ENCODE measurements around the gene GJB3. TPM values are rescaled to one million over a fixed set of nuclear protein-coding genes. Genes with fewer than 3 reads are reported as not detected.
"Not testable (repeated sequence)": the region's sequence is repeated elsewhere in the genome, so short reads cannot be mapped to it uniquely, and the experiment has no call there.

Gene GJB3
- total and polyA plus RNA-seq, 2 donors (not counting 1 experiment from before 2014, with no cell fraction given) = not detected

DNA sequence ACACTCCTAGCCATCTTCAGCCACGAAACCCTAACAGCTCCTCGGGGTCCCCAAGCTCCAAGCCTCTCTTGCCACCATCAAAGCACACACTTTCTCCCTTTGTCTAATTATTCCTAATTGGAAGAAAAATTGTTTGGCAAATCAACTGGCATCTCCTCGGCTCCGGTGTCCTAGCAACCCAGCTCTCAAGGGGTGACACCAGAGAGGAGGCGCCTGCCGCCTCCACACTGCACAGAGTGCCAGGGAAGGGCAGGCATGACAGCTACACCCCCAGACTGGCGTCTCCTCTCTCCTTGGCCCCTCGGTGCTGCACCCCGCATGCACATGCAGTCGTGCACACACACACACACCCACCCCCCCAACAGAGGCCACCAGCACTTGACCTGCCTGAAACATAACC, 44.3 kb upstream of the GJB3 start:
- Mint-ChIP-seq H3K4me1 (no peaks in the 10 kb centered on the region), H3K27ac (no peak overlapping the region), H3K4me3 (no peak overlapping the region), H3K9me3 (ENCODE audit: insufficient read depth) (no peaks in the 10 kb centered on the region), H3K27me3 (peaks cover 13% of the 10 kb centered on the region)
- no peak for DNase-seq
- H3K4me3 ChIP-seq (ENCODE audit: control extremely low read depth in 1 of 5, extremely low read depth in 1 of 5, insufficient read depth in 1 of 5, low read depth in 2 of 5, low read length in 4 of 5) = no peak overlapping the region
- ATAC-seq (ENCODE audit: low read depth) = no peak
- ChIA-PET POLR2A (no interaction called here), CTCF (no interaction called here)
- intact Hi-C loops (cut with micrococcal nuclease) = no loop called here
- H3K36me3 ChIP-seq (replicated peaks in 1 of 2; ENCODE audit: control extremely low read depth in 1 of 2, control insufficient read depth in 1 of 2, extremely low read depth in 1 of 2, insufficient read depth in 2 of 2, low read length in 1 of 2) = no peaks in the 10 kb centered on the region
- H3K9ac ChIP-seq (ENCODE audit: low read length) = no peak overlapping the region
- H2AFZ ChIP-seq (ENCODE audit: insufficient read depth, low read depth, low read length, poor library complexity, severe bottlenecking) = no peak overlapping the region
- H3K4me2 ChIP-seq (replicated peaks; ENCODE audit: low read depth, low read length, poor library complexity, severe bottlenecking) = no peak overlapping the region
- H4K20me1 ChIP-seq (ENCODE audit: control insufficient read depth, insufficient read depth, low read length, poor library complexity, severe bottlenecking) = no peaks in the 10 kb centered on the region
- 96% methylated on average over 6 of the region's 10 CpGs for WGBS (ENCODE audit: insufficient coverage)
- TF ChIP-seq, protein P1, sequence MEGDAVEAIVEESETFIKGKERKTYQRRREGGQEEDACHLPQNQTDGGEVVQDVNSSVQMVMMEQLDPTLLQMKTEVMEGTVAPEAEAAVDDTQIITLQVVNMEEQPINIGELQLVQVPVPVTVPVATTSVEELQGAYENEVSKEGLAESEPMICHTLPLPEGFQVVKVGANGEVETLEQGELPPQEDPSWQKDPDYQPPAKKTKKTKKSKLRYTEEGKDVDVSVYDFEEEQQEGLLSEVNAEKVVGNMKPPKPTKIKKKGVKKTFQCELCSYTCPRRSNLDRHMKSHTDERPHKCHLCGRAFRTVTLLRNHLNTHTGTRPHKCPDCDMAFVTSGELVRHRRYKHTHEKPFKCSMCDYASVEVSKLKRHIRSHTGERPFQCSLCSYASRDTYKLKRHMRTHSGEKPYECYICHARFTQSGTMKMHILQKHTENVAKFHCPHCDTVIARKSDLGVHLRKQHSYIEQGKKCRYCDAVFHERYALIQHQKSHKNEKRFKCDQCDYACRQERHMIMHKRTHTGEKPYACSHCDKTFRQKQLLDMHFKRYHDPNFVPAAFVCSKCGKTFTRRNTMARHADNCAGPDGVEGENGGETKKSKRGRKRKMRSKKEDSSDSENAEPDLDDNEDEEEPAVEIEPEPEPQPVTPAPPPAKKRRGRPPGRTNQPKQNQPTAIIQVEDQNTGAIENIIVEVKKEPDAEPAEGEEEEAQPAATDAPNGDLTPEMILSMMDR (IDR thresholded peaks at IDR 0.05) = no peak
- no peak for TF ChIP-seq EZH2 (IDR thresholded peaks at IDR 0.05; ENCODE audit: borderline replicate concordance, insufficient read depth, low read depth, low read length, poor library complexity, severe bottlenecking)
- no peaks in the 10 kb centered on the region for H3K4me1 ChIP-seq (ENCODE audit: control insufficient read depth in 2 of 2, insufficient read depth in 2 of 2, low read length in 2 of 2)
- H3K9me3 ChIP-seq (ENCODE audit: control extremely low read depth in 1 of 3, control insufficient read depth in 2 of 3, insufficient read depth in 1 of 3, low read length in 2 of 3) = no peaks in the 10 kb centered on the region
- H3K79me2 ChIP-seq (ENCODE audit: control insufficient read depth, insufficient read depth, low read length) = no peaks in the 10 kb centered on the region
- H3K27ac ChIP-seq (ENCODE audit: low read length in 2 of 2) = no peak overlapping the region
- no peaks in the 10 kb centered on the region for H3K27me3 ChIP-seq (replicated peaks in 1 of 4; ENCODE audit: control extremely low read depth in 1 of 4, control insufficient read depth in 3 of 4, insufficient read depth in 4 of 4, low read length in 3 of 4)

DNA sequence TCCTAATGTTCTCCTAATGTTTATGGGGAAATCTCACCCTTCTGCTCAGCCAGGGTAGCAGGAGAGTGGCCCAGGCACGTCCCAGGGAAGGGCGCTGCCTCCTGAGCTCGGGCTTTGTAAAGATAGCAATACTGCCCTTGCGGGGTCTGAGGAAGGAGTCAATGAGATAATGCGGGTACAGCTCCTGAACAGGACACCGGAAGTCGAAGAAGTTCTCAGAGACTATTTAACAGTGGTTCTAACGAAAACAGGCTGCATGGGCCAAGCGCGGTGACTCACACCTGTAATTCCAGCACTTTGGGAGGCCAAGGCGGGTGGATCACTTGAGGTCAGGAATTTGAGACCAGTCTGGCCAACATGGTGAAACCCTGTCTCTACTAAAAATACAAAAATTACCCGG, 43.8 kb upstream of the GJB3 start:
- H3K4me1 Mint-ChIP-seq; H3K4me1 ChIP-seq (ENCODE audit: control insufficient read depth in 2 of 2, insufficient read depth in 2 of 2, low read length in 2 of 2); H3K4me3 Mint-ChIP-seq; H3K9me3 Mint-ChIP-seq (ENCODE audit: insufficient read depth); H3K79me2 ChIP-seq (ENCODE audit: control insufficient read depth, insufficient read depth, low read length); H3K9ac ChIP-seq (ENCODE audit: low read length); H3K36me3 ChIP-seq (replicated peaks in 1 of 2; ENCODE audit: control extremely low read depth in 1 of 2, control insufficient read depth in 1 of 2, extremely low read depth in 1 of 2, insufficient read depth in 2 of 2, low read length in 1 of 2); DNase-seq; H3K4me3 ChIP-seq (ENCODE audit: control extremely low read depth in 1 of 5, extremely low read depth in 1 of 5, insufficient read depth in 1 of 5, low read depth in 2 of 5, low read length in 4 of 5); H3K9me3 ChIP-seq (ENCODE audit: control extremely low read depth in 1 of 3, control insufficient read depth in 2 of 3, insufficient read depth in 1 of 3, low read length in 2 of 3); H3K27ac Mint-ChIP-seq; H3K4me2 ChIP-seq (replicated peaks; ENCODE audit: low read depth, low read length, poor library complexity, severe bottlenecking); H3K27ac ChIP-seq (ENCODE audit: low read length in 2 of 2); ATAC-seq (ENCODE audit: low read depth); H2AFZ ChIP-seq (ENCODE audit: insufficient read depth, low read depth, low read length, poor library complexity, severe bottlenecking); H3K27me3 ChIP-seq (replicated peaks in 1 of 4; ENCODE audit: control extremely low read depth in 1 of 4, control insufficient read depth in 3 of 4, insufficient read depth in 4 of 4, low read length in 3 of 4); H4K20me1 ChIP-seq (ENCODE audit: control insufficient read depth, insufficient read depth, low read length, poor library complexity, severe bottlenecking); POLR2A ChIA-PET; intact Hi-C loops (cut with micrococcal nuclease): not testable (repeated sequence)
- WGBS (ENCODE audit: insufficient coverage) = 97% methylated on average over 9 of the region's 12 CpGs
- CTCF ChIA-PET = interaction anchor here (1.1 to 1.4 kb wide), 2 partner anchors 20 to 1104 kb away, joined by 3 to 4 read pairs; no protein-coding TSS in a partner anchor
- H3K27me3 Mint-ChIP-seq = peaks cover 13% of the 10 kb centered on the region
